Mucosa of rectum (tissue), 2 donors: ENCODE measurements around the gene SIX4.

Experiments used
- H3K27ac ChIP-seq, 2 donors: one replicate each; pipeline ENCODE4 v1.7.0; 2013; ENCODE audit warnings: inconsistent platforms in 2 of 2, low read depth in 2 of 2, low read length in 2 of 2
- H3K27me3 ChIP-seq, 2 donors: one replicate each; pipeline ENCODE4 v1.7.0; 2013; ENCODE audit warnings: low read length in 2 of 2; ENCODE audit not compliant: control insufficient read depth in 2 of 2, insufficient read depth in 2 of 2
- H3K36me3 ChIP-seq, 2 donors: one replicate each; pipeline ENCODE4 v1.7.0; 2013; ENCODE audit warnings: low read length in 2 of 2; ENCODE audit not compliant: control insufficient read depth in 2 of 2, insufficient read depth in 2 of 2
- H3K4me1 ChIP-seq, 2 donors: one replicate each; pipeline ENCODE4 v1.7.0; 2013; ENCODE audit warnings: low read length in 2 of 2, mild to moderate bottlenecking in 1 of 2; ENCODE audit not compliant: control insufficient read depth in 2 of 2, insufficient read depth in 2 of 2
- H3K4me3 ChIP-seq, 2 donors: one replicate each; pipeline ENCODE4 v1.7.0; 2013; ENCODE audit warnings: low read length in 2 of 2
- H3K9ac ChIP-seq, 2 donors: one replicate each; pipeline ENCODE4 v1.7.0; 2013; ENCODE audit warnings: low read length in 2 of 2, low read depth in 1 of 2, mild to moderate bottlenecking in 1 of 2
- H3K9me3 ChIP-seq, 2 donors: one replicate each; pipeline ENCODE4 v1.7.0; 2013; ENCODE audit warnings: low read length in 2 of 2; ENCODE audit not compliant: control insufficient read depth in 2 of 2
- donor health status: healthy.
- donor health status: Normal muscosa, but diverticular disease.

The SIX4 gene

DNA sequence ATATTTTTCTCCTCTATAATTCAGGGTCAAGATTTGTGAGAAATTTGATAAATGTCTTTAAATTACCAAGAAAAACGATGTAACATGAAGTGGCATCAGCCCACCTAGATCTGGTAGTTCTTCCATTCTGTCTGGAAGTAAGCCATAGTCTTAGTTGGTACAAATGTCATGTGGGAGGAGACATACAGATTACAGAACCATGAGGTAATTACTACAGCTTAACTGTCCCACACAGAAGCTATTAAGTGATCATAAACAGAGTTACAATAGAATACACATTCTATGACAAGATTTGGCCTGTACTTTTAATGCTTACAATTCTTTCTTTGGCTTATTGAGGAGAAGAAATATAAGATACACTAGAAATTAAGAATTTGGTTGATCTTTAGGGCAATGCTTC is 61.2 kb downstream of the SIX4 start:
- H3K9me3 ChIP-seq = no peaks in the 10 kb centered on the region
- H3K27ac ChIP-seq = no peak overlapping the region
- no peak overlapping the region for H3K4me3 ChIP-seq
- no peaks in the 10 kb centered on the region for H3K36me3 ChIP-seq
- peaks cover 0 to under 1% of the 10 kb centered on the region in 2 donors for H3K4me1 ChIP-seq
- H3K9ac ChIP-seq = no peak overlapping the region
- H3K27me3 ChIP-seq = peaks cover 13 to 30% of the 10 kb centered on the region in 2 donors

DNA sequence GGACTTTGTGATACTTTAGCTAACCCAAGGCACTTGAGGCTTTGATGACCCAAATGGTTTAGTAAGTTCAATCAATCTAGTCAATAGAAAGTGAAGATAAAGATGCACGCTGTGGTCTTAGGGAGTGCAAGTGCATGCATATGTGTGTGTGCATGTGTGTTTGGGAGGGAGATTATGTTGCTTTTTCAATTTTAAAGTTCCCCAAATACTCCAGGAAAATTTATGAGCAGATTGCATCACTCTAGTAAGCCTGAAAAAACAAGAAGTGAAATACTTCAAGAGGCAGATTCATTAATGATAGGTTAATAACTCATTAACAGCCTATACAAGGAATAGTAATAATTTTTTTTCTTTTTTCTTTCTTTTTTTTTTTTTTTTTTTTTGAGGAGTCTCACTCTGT is 62.4 kb downstream of the SIX4 start:
- Histone ChIP-seq H3K36me3 (no peaks in the 10 kb centered on the region), H3K4me1 (peaks cover 7 to 9% of the 10 kb centered on the region in 2 donors), H3K27me3 (peaks cover 17 to 39% of the 10 kb centered on the region in 2 donors), H3K9me3 (no peaks in the 10 kb centered on the region), H3K9ac (no peak overlapping the region), H3K4me3 (no peak overlapping the region), H3K27ac (no peak overlapping the region)
